Suprapubic skin (tissue), 4 donors: Measurements from ENCODE around the gene TUT1. TPM values are rescaled to one million over a fixed set of nuclear protein-coding genes. Genes with fewer than 3 reads are reported as not detected.
"Not testable (repeated sequence)": the region's sequence is repeated elsewhere in the genome, so short reads cannot be mapped to it uniquely, and the experiment has no call there.

ENCODE experiments used
- DNase-seq, 2 donors: peaks; one replicate each; pipeline ENCODE4 v3.0.0-alpha.2; 2019; ENCODE audit warnings: low spot score in 2 of 2
- H3K27ac ChIP-seq: fragments of 200-600 bp; sonication (generic); one replicate; pipeline ENCODE4 v1.5.1; 2019
- H3K27me3 ChIP-seq: fragments of 200-600 bp; sonication (generic); one replicate; pipeline ENCODE4 v1.5.1; 2019
- H3K36me3 ChIP-seq: fragments of 200-600 bp; sonication (generic); one replicate; pipeline ENCODE4 v1.5.1; 2019
- H3K4me1 ChIP-seq: fragments of 200-600 bp; sonication (generic); one replicate; pipeline ENCODE4 v1.5.1; 2019
- H3K4me3 ChIP-seq: fragments of 200-600 bp; sonication (generic); one replicate; pipeline ENCODE4 v1.5.1; 2019; ENCODE audit warnings: mild to moderate bottlenecking
- H3K9me3 ChIP-seq: fragments of 200-600 bp; sonication (generic); one replicate; pipeline ENCODE4 v1.5.1; 2019
- EP300 ChIP-seq: sonication (generic); formaldehyde crosslinking; IDR thresholded peaks from one replicate; pipeline ENCODE4 v1.6.1; 2017; ENCODE audit warnings: antibody characterized with exemption
- POLR2A ChIP-seq, 2 donors: fragments of 450-650 bp; IDR thresholded peaks; one replicate each; pipeline ENCODE4 v1.6.1; 2017; ENCODE audit warnings: antibody characterized with exemption in 2 of 2, mild to moderate bottlenecking in 2 of 2, moderate library complexity in 2 of 2
- POLR2AphosphoS5 ChIP-seq, 3 donors: sonication (generic); formaldehyde crosslinking; IDR thresholded peaks; one replicate each; pipeline ENCODE4 v1.6.1; 2017; ENCODE audit warnings: antibody characterized with exemption in 3 of 3
- WGBS: methylation state at CpG from one replicate; pipeline ENCODE4 v1.1.5; 2018; 5-methylcytosine and 5-hydroxymethylcytosine counted together
- total RNA-seq, 4 donors: library from RNA; depleted of rRNA; stranded (reverse); fragments of >200 nt; gene quantifications; one replicate each; pipeline ENCODE4 v1.1.0, GENCODE V29; 2016
- TF ChIP-seq, protein P1 (sequence below), 2 donors: fragments of 200-600 bp in 1 of 2; fragments of 450-650 bp in 1 of 2; sonication (generic) in 1 of 2; IDR thresholded peaks; one replicate each; pipeline ENCODE4 v1.5.1; 2016 to 2019; ENCODE audit warnings: antibody characterized with exemption in 2 of 2, mild to moderate bottlenecking in 1 of 2, moderate library complexity in 1 of 2

TUT1 gene
- total RNA-seq, 4 donors from 2014 or later, result 8.0 to 16.3 (median 12.5) TPM

DNA sequence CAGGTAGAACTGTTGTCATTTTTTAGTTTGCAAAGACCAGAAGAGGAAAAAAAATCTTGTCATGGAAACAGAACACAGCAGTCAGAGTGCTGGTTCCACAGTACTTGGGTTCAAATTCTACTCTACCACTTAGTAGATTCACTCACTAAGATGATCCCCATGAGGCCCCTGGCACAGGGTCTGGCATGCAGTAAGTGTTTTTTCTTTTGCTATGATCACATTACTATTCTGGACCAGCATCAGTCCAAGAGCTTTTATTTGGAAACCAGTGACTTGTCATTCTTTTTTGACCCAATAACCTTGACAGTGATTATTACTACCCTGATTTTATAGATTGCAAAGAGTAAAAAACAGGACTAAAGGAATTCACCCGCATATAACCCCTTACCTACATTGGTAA, 21.7 kb downstream of the TUT1 start:
- 61% methylated on average over 1 of the region's 1 CpG for WGBS
- Histone ChIP-seq H3K9me3 (no peaks in the 10 kb centered on the region), H3K27ac (no peak overlapping the region), H3K36me3 (peaks cover 69% of the 10 kb centered on the region), H3K4me1 (peaks cover 28% of the 10 kb centered on the region), H3K27me3 (no peaks in the 10 kb centered on the region), H3K4me3 (no peak overlapping the region)
- no peak for DNase-seq
- no peak for TF ChIP-seq POLR2A (IDR thresholded peaks at IDR 0.05)
- TF ChIP-seq, protein P1, sequence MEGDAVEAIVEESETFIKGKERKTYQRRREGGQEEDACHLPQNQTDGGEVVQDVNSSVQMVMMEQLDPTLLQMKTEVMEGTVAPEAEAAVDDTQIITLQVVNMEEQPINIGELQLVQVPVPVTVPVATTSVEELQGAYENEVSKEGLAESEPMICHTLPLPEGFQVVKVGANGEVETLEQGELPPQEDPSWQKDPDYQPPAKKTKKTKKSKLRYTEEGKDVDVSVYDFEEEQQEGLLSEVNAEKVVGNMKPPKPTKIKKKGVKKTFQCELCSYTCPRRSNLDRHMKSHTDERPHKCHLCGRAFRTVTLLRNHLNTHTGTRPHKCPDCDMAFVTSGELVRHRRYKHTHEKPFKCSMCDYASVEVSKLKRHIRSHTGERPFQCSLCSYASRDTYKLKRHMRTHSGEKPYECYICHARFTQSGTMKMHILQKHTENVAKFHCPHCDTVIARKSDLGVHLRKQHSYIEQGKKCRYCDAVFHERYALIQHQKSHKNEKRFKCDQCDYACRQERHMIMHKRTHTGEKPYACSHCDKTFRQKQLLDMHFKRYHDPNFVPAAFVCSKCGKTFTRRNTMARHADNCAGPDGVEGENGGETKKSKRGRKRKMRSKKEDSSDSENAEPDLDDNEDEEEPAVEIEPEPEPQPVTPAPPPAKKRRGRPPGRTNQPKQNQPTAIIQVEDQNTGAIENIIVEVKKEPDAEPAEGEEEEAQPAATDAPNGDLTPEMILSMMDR (IDR thresholded peaks at IDR 0.05), result no peak
- no peak for TF ChIP-seq POLR2AphosphoS5 (IDR thresholded peaks at IDR 0.05)
- TF ChIP-seq EP300, result no peak

DNA sequence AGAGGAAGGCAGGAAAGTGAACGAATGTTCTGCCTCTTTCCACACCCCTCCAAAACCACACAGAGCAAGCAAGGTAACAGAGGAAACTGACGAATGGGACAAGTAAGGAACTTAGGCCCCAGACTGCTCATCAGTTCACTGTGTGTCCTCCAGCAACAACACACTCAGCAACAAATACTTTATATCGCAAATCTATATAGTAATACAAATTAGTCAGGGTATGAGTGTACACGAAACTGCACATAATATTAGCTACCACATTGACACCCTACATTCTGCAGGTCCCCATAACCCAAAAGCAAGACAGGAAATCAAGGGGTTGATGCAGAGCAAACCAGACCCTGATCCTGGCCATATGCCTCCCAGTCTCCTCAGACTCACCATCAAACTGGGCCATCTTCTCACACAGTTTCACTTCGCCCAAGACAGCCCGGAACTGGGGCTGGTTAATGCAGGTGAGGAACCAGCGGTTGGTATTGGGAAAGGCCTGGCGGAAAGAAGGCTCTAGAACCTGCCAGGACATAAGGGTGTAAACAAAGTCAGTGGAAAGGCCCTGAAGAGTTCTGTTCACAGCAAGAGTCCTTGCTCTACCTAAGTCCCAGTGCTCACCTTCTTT, 24.2 kb downstream of the TUT1 start:
- 85% methylated on average over 8 of the region's 8 CpGs for WGBS
- Histone ChIP-seq H3K36me3 (peaks cover 92% of the 10 kb centered on the region), H3K27me3 (no peaks in the 10 kb centered on the region), H3K4me1 (peaks cover 22% of the 10 kb centered on the region), H3K4me3 (no peak overlapping the region), H3K9me3 (no peaks in the 10 kb centered on the region), H3K27ac (no peak overlapping the region)
- DNase-seq, result no peak
- TF ChIP-seq POLR2A (IDR thresholded peaks at IDR 0.05), result no peak
- no peak for TF ChIP-seq EP300
- TF ChIP-seq POLR2AphosphoS5 (IDR thresholded peaks at IDR 0.05), result no peak
- TF ChIP-seq, protein P1 (IDR thresholded peaks at IDR 0.05), result no peak

DNA sequence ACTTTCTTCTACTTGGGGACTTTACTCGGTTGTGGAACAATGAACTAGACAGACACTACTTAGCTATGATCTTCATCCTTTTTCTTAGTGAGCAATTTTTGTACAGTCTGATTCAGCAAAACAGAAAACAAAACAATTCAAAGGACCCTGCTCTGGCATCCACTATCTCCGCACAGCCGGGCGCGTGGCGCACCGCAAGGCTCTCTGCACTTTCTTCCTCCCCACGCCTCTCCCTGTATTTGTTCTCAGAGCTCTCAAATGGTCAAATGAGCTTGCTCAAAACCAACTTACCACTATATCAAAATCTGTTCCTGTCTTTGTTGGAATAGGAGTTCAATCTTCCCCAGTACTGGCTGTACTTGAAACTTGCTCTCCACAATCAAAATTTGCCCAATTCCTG, 25.1 kb downstream of the TUT1 start:
- H3K36me3 ChIP-seq, result peaks cover 88% of the 10 kb centered on the region

DNA sequence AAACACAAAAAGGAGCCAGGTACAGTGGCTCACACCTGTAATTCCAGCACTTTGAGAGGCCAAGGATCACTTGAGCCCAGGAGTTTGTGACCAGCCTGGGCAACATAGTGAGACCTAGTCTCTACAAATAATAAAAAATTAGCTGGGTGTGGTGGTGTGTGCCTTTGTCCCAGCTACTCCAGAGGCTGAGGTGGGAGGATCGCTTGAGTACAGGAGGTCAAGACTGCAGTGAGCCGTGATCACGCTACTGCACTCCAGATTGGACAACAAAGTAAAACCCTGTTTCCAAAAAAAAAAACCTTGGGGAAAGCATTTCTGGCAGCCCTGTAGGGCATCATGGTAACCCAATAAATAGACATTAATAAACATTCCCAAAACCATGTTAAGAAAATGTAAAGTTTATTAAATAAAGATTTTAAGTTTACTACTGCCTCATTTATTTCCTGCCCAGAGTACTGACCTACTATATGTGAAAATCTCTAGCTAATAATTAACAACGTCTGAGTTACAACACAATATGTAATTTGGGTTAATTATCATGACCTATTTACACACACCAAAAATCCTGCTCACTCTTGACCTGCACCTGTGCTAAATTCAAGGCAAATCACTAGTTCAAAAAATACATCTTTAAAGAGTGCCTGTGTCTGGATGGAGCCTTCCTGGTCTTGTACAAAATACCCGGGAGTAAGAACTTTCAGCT, 26.1 kb downstream of the TUT1 start:
- Histone ChIP-seq H3K27ac (no peak overlapping the region), H3K4me1 (peaks cover 28% of the 10 kb centered on the region), H3K36me3 (peaks cover 79% of the 10 kb centered on the region), H3K9me3 (no peaks in the 10 kb centered on the region), H3K27me3 (no peaks in the 10 kb centered on the region), H3K4me3 (no peak overlapping the region)
- 65% methylated on average over 5 of the region's 5 CpGs for WGBS
- TF ChIP-seq, protein P1 (IDR thresholded peaks at IDR 0.05), result no peak
- no peak for TF ChIP-seq EP300
- no peak for TF ChIP-seq POLR2AphosphoS5 (IDR thresholded peaks at IDR 0.05)
- no peak for TF ChIP-seq POLR2A (IDR thresholded peaks at IDR 0.05)
- no peak for DNase-seq

More for the DNA sequence above, 25.1 kb downstream of the TUT1 start:
- no peaks in the 10 kb centered on the region for H3K27me3 ChIP-seq
- peaks cover 18% of the 10 kb centered on the region for H3K4me1 ChIP-seq
- no peak overlapping the region for H3K27ac ChIP-seq
- no peaks in the 10 kb centered on the region for H3K9me3 ChIP-seq
- no peak for TF ChIP-seq POLR2AphosphoS5 (IDR thresholded peaks at IDR 0.05)
- TF ChIP-seq POLR2A (IDR thresholded peaks at IDR 0.05), result no peak
- TF ChIP-seq EP300, result no peak
- TF ChIP-seq, protein P1 (IDR thresholded peaks at IDR 0.05), result no peak
- 94% methylated on average over 8 of the region's 8 CpGs for WGBS
- DNase-seq, result no peak
- no peak overlapping the region for H3K4me3 ChIP-seq

DNA sequence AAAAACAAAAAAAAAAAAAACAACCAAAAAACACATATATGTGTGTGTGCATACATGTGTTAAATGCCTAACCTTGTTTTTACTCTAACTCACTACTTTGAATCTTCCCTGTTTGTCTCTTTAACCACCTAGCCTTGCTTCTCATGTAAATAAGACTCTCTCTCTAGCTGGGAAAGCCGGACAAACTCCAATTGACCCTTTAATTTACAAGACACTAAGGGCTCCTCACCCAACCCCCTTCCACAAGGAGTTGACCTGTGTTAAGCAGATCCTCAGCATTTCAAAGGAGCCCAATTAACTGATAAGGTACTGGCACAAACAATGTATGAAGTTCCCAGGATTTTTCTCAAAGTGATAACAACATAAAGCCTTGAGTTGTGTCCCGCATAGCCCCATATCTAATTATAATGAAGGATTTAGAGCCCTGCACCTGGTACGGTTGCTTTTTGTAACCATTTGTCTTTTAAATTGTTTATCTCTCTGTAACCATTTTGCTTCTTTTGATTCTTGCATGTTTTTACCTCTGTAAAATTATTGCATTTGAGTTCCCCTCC, 29.6 kb downstream of the TUT1 start:
- not testable (repeated sequence) for H3K27me3 ChIP-seq, DNase-seq, H3K9me3 ChIP-seq, H3K4me3 ChIP-seq
- WGBS, result 75% methylated on average over 3 of the region's 3 CpGs
- Histone ChIP-seq H3K4me1 (peaks cover 53% of the 10 kb centered on the region), H3K27ac (peak overlapping the region; percentile 85), H3K36me3 (peaks cover 66% of the 10 kb centered on the region)
